GM13977 (cell line): ENCODE data around the gene FOXK1.

Experiments used
- DNase-seq: peaks from one replicate; pipeline ENCODE4 v3.0.0; 2012; ENCODE audit warnings: low spot score
- in situ Hi-C: fragments of 300-500 bp; cut with MboI; formaldehyde crosslinking; loops from one replicate; pipeline ENCODE4 v1.12.0; 2022; ENCODE audit warnings: low sequenced_read_pairs, low pct_unique_long_range_greater_than_20kb, mixed read lengths, inconsistent platforms; ENCODE audit not compliant: unreplicated experiment
- TF ChIP-seq, protein P1 (sequence below): IDR thresholded peaks from 2 replicates; pipeline ENCODE4 v1.5.1; 2012; ENCODE audit warnings: mild to moderate bottlenecking, control low read depth; ENCODE audit not compliant: insufficient read depth; ENCODE audit errors: extremely low read depth, missing control alignments

FOXK1 gene

DNA sequence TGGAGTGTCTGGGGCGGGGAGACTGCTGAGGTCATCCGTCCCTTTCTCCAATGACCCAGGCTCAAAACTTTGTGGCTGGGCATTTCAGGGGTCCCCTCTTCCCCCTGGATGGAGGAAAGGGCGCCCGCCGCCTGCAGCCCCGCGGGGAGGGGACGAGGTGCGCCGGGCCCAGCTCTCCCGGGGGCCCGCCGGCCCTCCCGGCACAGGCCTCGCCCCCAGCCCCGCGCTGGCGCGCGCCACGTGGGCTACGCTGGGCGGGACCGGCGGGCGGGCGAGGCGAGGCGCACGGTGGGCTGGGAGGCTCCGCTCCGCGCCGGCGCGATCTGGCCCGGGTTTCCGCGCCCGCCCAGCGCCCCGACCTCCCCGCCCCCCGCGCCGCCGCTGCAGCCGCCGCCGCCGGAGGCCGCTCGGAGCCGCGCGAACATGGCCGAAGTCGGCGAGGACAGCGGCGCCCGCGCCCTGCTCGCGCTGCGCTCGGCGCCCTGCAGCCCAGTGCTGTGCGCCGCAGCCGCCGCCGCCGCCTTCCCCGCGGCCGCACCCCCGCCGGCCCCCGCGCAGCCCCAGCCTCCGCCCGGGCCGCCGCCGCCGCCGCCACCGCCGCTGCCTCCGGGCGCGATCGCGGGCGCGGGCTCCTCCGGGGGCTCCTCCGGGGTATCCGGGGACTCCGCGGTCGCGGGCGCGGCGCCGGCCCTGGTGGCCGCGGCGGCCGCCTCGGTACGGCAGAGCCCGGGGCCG, at the start of gene FOXK1:
Gene FOXK1 (plus strand): TSS at position 410 of the 735 bp plus-strand sequence. CDS start 14 bp downstream, at position 424.
- in situ Hi-C loops, result no loop called here
- DNase-seq, result peak; percentile 93
- TF ChIP-seq, protein P1, sequence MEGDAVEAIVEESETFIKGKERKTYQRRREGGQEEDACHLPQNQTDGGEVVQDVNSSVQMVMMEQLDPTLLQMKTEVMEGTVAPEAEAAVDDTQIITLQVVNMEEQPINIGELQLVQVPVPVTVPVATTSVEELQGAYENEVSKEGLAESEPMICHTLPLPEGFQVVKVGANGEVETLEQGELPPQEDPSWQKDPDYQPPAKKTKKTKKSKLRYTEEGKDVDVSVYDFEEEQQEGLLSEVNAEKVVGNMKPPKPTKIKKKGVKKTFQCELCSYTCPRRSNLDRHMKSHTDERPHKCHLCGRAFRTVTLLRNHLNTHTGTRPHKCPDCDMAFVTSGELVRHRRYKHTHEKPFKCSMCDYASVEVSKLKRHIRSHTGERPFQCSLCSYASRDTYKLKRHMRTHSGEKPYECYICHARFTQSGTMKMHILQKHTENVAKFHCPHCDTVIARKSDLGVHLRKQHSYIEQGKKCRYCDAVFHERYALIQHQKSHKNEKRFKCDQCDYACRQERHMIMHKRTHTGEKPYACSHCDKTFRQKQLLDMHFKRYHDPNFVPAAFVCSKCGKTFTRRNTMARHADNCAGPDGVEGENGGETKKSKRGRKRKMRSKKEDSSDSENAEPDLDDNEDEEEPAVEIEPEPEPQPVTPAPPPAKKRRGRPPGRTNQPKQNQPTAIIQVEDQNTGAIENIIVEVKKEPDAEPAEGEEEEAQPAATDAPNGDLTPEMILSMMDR, result peak; percentile 14

DNA sequence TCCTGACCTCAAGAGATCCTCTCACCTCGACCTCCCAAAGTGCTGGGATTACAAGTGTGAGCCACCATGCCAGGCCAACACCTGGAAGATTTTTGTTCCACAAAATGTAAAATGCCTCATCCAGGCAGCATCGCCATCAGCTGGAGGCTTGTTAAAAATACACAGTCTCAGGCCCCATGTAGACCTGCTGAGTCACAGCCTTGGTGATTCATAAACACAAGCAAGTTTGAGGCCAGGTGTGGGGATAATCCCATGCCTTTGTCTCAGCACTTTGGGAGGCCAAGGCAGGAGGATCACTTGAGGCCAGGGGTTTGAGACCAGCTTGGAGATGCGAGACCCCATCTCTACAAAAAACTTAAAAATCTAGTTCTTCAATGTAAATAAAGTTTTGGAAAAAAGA, 49.1 kb upstream of the FOXK1 start:
- in situ Hi-C loops, result no loop called here
- DNase-seq, result no peak
- TF ChIP-seq, protein P1, result no peak

DNA sequence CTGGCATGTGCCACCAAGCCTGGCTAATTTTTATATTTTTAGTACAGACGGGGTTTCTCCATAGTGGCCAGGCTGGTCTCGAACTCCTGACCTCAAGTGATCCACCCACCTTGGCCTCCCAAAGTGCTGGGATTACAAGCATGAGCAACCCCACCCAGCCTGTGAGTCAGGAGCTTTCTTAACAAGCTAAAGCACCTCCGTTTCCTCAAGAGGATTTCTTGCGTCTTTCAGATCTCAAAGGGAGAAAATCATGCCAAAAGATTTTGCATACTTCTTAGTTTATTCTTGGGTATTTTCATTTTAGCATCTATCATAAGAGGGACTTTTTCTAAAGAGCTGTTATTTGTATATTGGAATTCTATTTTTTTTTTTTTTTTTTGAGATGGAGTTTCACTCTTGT, 47.9 kb upstream of the FOXK1 start:
- no peak for DNase-seq
- TF ChIP-seq, protein P1, result no peak
- in situ Hi-C loops, result no loop called here

DNA sequence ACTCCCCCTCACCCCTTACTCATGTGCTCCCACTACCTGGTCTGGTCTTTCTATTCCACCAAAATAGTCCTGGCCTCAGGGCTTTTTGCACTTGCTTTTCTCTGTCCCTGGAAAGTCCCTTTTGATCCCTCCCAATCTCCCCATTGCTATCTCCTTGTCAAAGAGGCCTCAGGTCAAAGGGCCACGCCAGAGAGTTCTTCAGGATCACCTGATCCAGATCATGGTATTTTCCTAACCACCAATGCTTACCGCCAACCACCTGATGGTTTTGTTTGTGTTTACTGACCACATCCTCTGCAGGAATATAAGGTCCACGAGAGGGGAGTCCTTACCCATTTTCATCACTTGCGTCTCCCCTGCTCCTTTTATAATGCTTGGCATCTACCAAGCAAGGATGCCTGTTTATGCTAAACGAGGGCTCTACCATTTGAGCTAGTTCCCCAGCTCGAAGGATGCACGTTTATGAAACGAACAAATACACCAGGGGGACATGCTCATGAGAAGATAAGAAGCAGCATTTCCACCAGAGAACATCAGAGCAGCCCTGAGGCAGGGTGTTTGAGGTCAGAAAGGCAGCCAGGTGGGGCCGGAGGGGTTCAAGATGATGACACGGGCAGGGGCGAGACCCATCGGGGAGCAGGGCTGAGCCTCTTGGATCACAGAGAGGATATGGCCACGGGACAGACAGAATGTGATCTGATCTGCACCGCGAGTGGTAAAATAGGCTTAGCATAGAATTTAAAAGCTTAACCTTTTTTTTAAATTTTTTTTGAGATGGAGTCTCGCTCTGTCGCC, 43.1 kb upstream of the FOXK1 start:
- TF ChIP-seq, protein P1, result no peak
- in situ Hi-C loops, result no loop called here
- no peak for DNase-seq

DNA sequence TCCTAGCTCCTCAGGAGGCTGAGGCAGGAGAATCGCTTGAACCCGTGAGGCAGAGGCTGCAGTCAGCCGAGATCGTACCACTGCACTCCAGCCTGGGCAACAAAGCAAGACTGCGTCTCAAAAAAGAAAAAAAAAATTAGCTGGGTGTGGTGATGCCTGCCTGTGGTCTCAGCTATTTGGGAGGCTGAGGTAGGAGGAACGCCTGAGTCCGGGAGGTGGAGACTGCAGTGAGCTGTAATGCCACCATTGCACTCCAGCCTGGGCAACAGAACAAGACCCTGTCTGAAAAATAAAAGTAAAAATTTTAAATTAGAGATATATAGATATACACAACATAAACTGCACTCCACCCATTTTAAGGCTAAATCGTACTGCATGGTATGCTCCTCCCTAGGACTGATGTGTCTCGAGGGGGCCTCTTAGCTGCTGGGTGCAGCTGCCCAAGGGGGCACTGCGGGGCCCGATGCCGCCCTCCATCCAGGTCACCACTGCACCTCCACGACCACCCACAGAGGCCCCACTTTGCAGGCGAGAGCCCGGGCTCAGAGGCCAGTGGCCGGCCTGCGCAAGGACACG, 40.9 kb upstream of the FOXK1 start:
- in situ Hi-C loops, result no loop called here
- DNase-seq, result no peak
- TF ChIP-seq, protein P1, result no peak

DNA sequence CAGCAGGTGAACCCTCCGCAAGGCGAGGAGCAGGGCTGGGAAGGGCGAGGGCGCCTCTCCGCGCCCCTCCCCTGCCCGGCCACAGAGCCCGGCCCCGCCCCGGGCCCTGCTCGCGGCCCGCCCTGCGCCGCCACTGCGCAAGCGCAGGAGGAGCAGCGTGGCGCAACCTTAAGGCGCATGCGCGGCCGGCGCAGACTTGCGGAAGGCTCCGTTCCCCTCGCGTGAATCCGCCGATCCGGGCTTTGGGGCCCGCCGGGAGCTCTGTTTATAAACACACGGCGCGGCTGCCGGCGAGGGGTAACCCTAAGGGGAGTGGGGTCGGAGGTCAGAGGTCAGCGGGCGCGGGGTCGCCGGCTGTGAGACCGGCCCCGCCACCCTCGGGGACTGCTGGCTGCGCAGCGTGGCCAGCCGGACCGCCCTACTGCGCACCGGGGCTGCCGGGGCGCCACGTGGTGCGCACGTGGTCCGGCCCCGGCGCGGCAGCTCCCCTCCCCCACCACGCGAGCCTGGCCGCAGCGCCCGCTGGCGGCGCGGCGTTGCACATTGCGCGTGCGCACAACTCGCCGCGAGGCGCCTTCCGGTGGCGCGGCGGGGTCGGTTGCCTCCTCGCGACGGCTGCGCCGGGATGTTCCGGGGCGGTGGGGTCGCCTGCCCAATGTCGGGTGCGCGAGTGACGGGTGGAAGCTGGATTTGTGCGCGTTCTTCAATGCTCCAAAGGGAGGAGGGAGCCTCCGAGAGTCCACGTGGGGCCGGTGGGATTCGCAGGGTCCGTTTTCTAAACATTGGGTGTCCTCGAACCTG, 40.2 kb upstream of the FOXK1 start:
- in situ Hi-C loops, result no loop called here
- TF ChIP-seq, protein P1, result peak; percentile 62
- DNase-seq, result peak; percentile 98
